ENCODE measurements around the gene CHRM4.
A peak's percentile ranks its signal among the peaks of the same experiment; 100 is the strongest.

The CHRM4 gene

GRCh38 chr11:46367244-46367915, 24.2 kb downstream of the CHRM4 start:
- DNase-seq (ENCODE audit: low read depth): no peak

- DNase-seq (ENCODE audit: low read depth): no peak
Observed at GRCh38 chr11:46366661-46367161, 24.9 kb downstream of the CHRM4 start.

GRCh38 chr11:46366260-46366659, 25.3 kb downstream of the CHRM4 start:
- DNase-seq (ENCODE audit: low read depth): no peak

DNA sequence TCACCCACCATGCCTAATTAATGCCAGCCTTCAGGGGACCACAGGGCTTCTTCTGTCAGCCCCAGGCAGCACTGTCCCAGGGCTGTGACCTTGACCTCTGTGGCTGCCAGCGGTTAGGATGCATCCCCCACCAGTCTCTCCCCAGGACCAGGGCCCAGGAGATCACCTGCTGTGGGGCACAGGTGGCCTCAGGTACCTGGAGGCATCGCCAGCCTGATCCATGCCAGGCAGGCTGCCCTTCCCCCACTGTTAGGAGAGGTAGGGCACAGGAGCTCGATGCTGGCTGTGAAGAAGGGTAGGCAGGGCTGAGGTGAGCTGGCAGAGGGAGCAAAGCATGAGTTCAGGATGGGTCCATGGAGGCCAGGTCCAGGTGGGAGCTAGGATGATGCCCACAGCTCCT, 26.8 kb downstream of the CHRM4 start:
- no peak for DNase-seq (ENCODE audit: low read depth)

GRCh38 chr11:46364056-46364455, 27.5 kb downstream of the CHRM4 start:
- no peak for DNase-seq (ENCODE audit: low read depth)

DNA sequence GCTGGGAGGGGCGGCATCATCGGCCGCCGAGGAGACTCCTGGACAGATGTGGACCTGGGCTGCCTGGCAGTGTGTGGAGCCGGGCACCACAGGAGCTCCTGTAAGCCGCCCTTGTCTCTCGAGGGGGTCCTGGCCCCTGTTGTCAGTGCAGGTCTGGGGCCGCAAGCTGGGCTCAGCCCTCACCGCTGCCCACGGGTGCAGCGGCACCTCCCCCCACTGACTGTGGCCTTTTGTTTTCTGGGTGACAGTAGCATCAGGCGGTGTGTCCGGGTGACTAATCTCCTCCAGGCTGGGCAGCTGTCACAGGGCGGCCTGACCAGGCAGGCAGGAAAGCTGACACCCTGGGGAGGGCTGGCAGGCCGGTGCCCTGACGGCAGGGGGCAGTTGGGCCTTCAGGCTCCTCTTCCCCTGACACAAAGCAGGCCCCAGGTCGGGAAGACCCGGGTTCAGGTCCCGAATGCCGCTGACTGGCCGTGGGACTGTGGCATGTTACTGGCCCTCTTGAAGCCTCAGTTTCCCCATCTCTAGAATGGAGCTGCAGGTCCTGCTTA, 28.0 kb downstream of the CHRM4 start:
- peak; percentile 50 for DNase-seq (ENCODE audit: low read depth)

DNA sequence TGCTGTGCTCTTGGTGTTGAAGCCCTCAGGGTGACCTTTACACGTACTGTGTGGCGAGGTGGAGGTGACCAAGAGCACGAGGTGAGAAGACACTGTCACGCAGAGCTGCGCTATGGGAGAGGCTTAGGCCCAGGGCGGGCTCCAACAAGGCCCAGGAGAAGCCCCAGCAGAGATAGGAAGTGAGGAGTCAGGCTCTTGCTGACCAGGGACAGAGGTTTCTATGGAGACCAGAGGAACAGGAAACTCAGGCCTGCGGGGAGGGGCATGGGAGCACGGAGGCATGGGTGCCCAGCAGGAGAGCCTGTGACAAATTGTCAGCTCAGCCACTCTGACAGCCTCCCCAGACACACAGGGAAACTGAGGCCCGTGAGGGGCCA, 28.6 kb downstream of the CHRM4 start:
- peak; percentile 78 for DNase-seq (ENCODE audit: low read depth)

DNA sequence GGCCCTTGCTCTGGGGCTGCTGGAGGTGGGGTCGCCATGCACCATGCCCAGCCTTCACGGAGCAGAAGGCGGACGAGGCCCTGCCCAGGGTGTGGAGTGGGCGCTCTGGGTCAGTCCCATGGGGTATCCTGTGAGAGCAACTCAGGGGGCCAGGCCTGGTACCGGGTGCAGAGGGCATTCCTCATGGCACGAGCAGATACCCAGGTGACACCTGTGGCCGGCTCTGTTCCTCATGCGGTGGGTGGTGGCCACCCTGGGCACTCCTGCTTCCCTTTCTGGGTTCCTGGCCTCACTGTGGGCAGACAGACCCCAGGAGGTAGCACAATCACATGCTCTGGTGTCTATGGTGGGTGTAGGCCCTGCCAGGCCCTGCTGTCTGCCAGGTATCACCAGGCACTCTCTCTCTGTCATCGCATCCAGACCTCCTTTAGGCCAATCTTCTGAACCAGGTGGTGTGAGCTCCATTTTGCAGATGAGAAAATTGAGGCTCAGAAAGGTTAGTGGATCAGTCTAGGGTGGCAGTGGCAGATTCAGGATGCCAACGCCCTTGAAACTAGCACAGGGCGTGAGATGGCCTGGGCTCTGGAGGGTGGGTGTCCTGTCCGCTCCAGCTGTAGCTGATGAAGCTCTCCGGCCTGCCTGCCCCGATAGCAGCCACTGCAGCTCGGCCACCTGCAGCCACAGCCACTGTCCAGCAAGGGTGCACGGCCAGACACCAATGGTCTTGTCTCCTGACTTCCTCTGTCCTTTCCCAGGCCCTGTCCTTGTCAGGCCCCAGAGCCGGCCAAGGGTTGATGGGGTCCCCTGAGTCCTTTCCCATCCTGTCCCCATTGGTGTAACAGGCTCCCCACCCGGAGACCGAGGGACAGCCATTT, 29.2 kb downstream of the CHRM4 start:
- no peak for DNase-seq (ENCODE audit: low read depth)

DNA sequence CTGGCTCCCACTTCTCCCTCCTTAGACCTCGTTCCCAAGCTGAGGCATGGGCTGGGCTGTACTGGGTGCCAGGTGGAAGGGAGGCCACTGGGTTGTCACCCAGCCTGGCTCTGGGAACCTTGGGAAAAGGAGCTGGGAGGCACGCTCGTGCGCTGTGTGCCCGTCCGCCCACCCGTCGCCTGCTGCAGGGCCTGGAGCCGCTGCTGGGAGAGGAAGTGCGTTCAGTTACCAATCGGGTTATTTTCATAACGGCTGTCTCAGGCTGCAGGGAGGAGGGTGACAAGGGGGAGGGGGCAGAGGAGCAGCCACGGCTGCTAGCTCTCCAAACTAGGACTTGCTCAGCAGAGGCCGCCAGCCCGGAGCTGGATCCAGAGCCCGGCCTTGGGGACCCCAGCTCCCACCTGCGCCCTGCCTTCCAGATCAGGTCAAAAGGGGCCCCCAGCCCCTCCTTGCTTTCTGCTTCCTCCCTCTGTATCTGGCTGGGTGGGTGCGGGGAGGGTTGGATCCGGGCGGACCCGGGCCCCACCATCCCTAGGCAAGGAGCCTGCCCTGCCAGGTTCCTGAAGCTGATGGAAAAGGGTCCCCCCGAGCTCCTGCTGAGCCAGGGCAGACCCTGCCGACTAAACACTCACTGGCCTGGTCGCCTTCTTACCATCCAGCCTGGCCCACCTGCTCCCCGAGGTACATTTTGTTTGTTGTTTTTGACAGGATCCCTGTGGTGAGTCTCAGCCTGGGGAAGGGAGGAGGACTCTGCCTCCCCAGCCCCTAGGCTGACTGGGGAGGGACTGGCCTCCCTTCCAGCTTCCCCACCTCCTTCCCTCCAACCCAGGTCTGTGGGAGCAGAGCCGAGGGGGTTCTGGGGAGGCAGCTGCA, 30.1 kb downstream of the CHRM4 start:
- DNase-seq (ENCODE audit: low read depth): no peak

- no peak for DNase-seq (ENCODE audit: low read depth)
Observed at GRCh38 chr11:46360878-46361277, 30.7 kb downstream of the CHRM4 start.

DNA sequence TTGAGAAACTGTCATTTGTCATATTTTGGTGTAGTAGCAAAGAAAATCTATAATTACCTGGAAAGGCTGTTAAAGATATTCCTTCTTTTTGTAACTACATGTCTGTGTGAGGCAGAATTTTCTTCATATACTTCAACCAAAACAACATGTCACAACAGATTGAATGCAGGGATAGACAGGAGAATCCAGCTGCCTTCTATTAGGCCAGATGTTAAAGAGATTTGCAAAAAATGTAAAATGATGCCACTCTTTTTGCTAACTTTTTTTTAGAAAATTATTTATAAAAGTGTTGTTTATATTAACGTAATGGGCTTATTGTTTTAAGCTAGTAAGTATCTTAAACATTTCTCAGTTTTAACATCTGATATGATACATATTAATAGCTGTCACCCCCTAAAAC, 31.6 kb downstream of the CHRM4 start:
- no peak for DNase-seq (ENCODE audit: low read depth)

DNA sequence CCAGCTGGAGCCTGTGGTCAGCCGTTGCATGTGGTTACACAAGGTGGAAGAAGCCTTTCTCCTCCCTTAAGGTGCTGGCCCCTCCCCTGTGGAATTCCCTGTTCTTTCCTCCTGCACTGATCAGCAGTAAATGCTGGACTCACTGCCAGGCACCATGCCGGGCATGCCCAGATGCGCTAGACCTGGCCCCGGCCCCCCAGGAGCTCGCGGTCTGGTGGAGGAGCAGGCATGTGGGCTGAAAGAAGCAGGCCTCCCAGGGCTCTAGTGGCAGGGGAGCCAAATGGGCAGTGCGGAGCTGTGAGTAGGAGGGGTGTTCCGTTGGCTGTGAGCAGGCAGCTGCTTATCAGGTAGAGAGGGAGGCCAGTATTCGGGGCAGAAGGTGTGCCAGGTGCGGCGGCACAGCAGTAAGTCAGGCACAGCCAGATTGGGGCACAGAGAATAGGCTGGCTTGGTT, 34.1 kb downstream of the CHRM4 start:
- no peak for DNase-seq (ENCODE audit: low read depth)

- no peak for DNase-seq (ENCODE audit: low read depth)
Observed at GRCh38 chr11:46356924-46357482, 34.6 kb downstream of the CHRM4 start.

GRCh38 chr11:46353698-46354097, 37.9 kb downstream of the CHRM4 start:
- no peak for DNase-seq (ENCODE audit: low read depth)

DNA sequence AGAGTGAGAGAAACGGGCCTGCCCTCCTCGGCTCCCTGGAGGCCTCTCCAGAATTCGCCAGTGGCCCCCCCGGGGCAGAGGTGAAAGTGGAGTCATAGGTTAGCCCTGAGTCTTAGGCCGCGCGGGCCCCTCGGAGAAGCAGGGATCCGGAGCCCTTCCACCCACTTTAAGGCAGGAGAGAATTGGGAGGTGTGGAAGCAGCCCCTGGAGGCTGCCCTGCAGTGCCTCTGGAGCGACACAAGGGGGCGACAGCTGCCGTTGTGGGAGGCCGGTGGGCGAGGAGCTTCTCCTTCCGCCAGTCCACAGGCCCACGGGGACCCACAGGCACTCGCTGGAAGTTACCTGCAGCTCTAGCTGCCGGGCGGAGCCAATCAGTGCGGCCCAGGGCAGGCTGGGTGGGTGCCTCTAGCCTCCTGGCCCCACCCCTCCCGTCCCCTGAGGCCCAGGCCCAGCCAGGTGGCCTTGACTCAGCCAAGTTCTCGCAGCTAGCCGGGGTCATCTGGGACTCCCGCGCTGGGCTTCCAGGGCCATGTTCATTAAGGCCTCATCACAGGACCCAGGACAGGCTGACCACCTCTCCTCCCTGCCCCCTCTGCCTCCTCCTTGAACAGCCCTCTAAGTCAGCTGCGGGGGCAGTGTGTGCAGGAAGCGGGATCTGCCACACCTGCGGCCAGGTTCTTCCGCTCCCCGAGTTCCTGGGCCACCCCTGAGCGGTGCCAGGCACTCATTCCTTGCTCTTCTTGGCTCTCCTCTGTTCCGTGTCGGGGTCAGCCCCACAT, 39.3 kb downstream of the CHRM4 start:
- no peak for DNase-seq (ENCODE audit: low read depth)

DNA sequence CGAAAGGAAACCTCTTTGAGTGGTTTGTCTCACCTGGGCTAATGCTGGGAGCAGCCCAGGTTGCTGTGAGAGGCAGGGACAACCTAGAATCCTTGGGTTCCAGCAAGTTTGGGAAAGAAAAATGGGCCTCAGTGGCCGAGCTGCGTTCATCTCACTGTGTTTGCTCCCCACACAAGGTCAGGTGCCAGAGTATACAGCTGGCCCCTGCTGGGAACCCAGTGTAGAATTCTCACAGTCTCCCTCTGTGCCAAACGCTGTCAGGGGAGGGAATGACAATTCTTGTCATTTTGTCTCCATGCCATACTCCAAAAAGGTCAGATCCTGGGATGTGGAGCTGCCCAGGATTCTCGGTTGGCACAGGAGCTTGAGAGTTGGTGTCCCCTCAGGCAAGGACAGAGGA, 40.0 kb downstream of the CHRM4 start:
- no peak for DNase-seq (ENCODE audit: low read depth)

- DNase-seq (ENCODE audit: low read depth): no peak
Observed at GRCh38 chr11:46351148-46351547, 40.4 kb downstream of the CHRM4 start.

- no peak for DNase-seq (ENCODE audit: low read depth)
Observed at GRCh38 chr11:46350695-46351094, 40.9 kb downstream of the CHRM4 start.

GRCh38 chr11:46348566-46349401, 42.8 kb downstream of the CHRM4 start:
- DNase-seq (ENCODE audit: low read depth): no peak

Measured in GM04504 (cell line).